Small intestine (tissue), 7 donors: ENCODE data around the gene C3orf20. TPM values are rescaled to one million over a fixed set of nuclear protein-coding genes. Genes with fewer than 3 reads are reported as not detected.
"Not testable (repeated sequence)": the region's sequence is repeated elsewhere in the genome, so short reads cannot be mapped to it uniquely, and the experiment has no call there.

ENCODE experiments used
- DNase-seq, 2 donors: peaks; one replicate each; pipeline versions ENCODE4 v3.0.0 to v3.0.0-alpha.2; 2013
- FAIRE-seq: peaks from 2 replicates; lab custom pipeline; 2012; peaks lifted over from hg19 to GRCh38; lab: Jason Lieb, UNC
- H3K27ac ChIP-seq, 3 donors: one replicate each; pipeline ENCODE4 v1.5.1; 2013; ENCODE audit warnings: low read length in 2 of 3, mild to moderate bottlenecking in 2 of 3, control low read depth in 1 of 3, inconsistent platforms in 1 of 3, low read depth in 1 of 3, moderate library complexity in 1 of 3
- H3K27me3 ChIP-seq, 3 donors: one replicate each; pipeline ENCODE4 v1.6.1; 2013; ENCODE audit warnings: low read length in 3 of 3, inconsistent platforms in 1 of 3; ENCODE audit not compliant: control insufficient read depth in 3 of 3, insufficient read depth in 3 of 3
- H3K36me3 ChIP-seq, 3 donors: one replicate each; pipeline ENCODE4 v1.6.1; 2013; ENCODE audit warnings: low read length in 3 of 3, inconsistent platforms in 1 of 3, low read depth in 1 of 3, mild to moderate bottlenecking in 1 of 3, moderate library complexity in 1 of 3; ENCODE audit not compliant: control insufficient read depth in 3 of 3, insufficient read depth in 2 of 3
- H3K4me1 ChIP-seq, 3 donors: one replicate each; pipeline ENCODE4 v1.6.1; 2013; ENCODE audit warnings: low read length in 2 of 3, inconsistent platforms in 1 of 3, low read depth in 1 of 3, mild to moderate bottlenecking in 1 of 3, moderate library complexity in 1 of 3; ENCODE audit not compliant: control insufficient read depth in 3 of 3, insufficient read depth in 2 of 3
- H3K4me3 ChIP-seq, 3 donors: one replicate each; pipeline ENCODE4 v1.5.1; 2013; ENCODE audit warnings: low read length in 3 of 3, control low read depth in 1 of 3, inconsistent platforms in 1 of 3, low read depth in 1 of 3, mild to moderate bottlenecking in 1 of 3, moderate library complexity in 1 of 3
- H3K9me3 ChIP-seq, 2 donors: one replicate each; pipeline ENCODE4 v1.6.1; 2013; ENCODE audit warnings: low read depth in 1 of 2, low read length in 1 of 2; ENCODE audit not compliant: control insufficient read depth in 2 of 2, insufficient read depth in 1 of 2
- WGBS, 3 donors: extraction: QIAGEN DNeasy Blood & Tissue Kit; methylation state at CpG; one replicate each; pipeline ENCODE4 v1.1.7; 2013; 5-methylcytosine and 5-hydroxymethylcytosine counted together
- polyA plus RNA-seq, 4 donors: library from polyadenylated mRNA; stranded (reverse) in 3 of 4; unstranded in 1 of 4; fragments of 200-250 nt in 3 of 4; fragments of 120-200 nt in 1 of 4; gene quantifications; one replicate each; pipeline versions ENCODE4 v1.2.1 to v1.2.3, GENCODE V29; 2013
- donor health status: healthy with polysubstance abuse.
- donor health status: control.
- donor health status: control.
- donor health status: Bipolar disorder and iron deficiency.
- donor health status: healthy.

C3orf20 gene
- polyA plus RNA-seq, 4 donors = 0.01 to 0.07 TPM; not detected in 2

DNA sequence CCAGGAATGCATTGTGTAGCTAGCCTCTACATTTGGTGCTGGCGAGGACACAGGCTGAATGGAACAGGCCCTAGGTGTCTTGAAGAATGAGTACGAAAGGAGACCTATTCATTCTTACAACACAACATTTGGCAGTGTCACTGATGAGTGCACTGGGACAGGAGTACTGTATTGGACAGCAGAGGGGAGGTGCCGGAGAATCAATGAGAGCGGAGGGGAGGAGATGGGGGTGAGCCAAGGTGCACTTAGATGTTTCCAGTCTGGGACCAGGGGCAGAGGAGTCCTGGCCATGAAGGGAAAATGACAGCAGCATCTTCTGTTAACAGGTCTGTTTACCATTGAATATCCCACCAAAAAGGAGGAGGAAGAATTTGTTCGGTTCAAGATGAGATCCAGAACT is 53.2 kb downstream of the C3orf20 start:
- Histone ChIP-seq H3K27ac (no peak overlapping the region), H3K36me3 (no peaks in the 10 kb centered on the region), H3K4me1 (peaks cover 0 to 2% (median 0%) of the 10 kb centered on the region in 3 donors), H3K27me3 (no peaks in the 10 kb centered on the region), H3K4me3 (no peak overlapping the region), H3K9me3 (no peaks in the 10 kb centered on the region)
- DNase-seq (no peak), FAIRE-seq (no peak)
- 94 to 95% (median 95%) methylated on average over 5 of the region's 5 CpGs for WGBS, 3 donors

DNA sequence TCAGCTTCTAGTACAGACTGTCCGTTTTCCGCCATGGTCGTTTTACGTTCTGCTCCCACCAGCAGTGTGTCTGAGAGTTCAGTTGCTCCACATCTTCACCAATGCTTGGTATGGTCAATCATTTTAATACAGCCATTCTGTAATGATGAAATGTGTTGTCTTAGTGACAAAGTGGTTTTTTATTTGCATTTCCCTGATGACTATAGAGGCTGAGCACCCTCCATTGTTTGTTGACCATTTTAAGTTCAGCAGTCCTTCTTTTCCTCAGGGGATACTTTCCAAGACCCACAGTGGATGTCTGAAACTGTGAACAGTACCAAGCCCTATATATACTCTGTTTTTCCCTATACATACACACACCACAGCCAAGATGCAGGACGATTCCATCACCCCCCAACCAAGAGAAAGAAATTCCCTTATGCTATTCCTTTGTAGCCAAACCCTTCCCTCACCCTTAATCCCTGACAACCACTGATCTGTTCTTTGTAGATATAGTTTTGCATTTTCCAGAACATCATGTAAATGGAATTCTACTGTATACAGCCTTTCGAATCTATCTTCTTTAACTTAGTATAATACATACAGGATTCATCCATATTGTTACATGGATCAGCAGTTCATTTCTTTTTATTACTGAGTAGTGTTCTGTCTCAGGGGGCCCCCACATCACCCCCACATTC is 55.9 kb downstream of the C3orf20 start:
- Histone ChIP-seq H3K9me3 (no peaks in the 10 kb centered on the region), H3K27ac (no peak overlapping the region), H3K36me3 (no peaks in the 10 kb centered on the region), H3K27me3 (no peaks in the 10 kb centered on the region), H3K4me3 (no peak overlapping the region), H3K4me1 (peaks cover 0 to 2% (median 0%) of the 10 kb centered on the region in 3 donors)
- DNase-seq (no peak), FAIRE-seq (no peak)
- 89 to 93% (median 90%) methylated on average over 6 of the region's 6 CpGs for WGBS, 3 donors

DNA sequence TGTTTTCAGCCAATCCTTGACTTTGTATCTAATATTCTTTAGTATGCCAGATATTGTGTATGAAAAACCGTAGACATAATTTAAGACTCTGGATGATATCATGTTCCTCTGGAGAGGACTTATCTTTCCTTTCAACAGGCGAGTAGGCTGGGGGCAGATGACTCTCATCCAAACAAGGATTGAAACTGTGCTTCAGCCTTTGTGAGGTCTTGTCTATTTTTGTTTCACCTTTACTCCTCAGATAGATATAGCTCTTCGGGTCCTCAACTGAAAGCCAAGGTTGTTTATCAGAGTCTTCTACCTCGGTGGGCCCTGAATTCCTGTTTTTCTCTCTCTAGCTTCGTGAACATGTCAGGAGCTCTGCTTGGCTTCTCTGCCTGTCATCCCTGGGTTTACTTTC is 66.0 kb downstream of the C3orf20 start:
- no peaks in the 10 kb centered on the region for H3K27me3 ChIP-seq
- no peak for FAIRE-seq

DNA sequence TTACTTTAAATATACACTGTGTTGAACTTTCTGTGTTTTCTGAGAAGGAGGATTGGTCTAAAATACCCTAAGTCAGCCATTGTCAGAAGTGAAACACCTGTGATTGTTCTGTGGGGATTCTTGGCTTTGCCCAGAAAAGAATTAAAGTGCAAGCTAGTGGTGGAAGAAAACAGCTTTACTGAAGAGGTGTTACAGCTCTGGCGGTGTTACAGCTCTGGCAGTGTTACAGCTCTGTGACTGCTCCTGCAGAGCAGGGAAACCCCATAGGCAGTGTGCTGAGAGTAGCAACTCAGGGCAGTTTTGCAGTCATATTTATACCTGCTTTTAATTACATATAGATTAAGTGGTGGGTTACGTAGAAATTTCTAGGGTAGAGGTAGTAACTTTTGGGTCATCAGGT is 66.6 kb downstream of the C3orf20 start:
- no peaks in the 10 kb centered on the region for H3K27me3 ChIP-seq
- H3K4me3 ChIP-seq = no peak overlapping the region
- no peak overlapping the region for H3K27ac ChIP-seq
- FAIRE-seq = no peak
- DNase-seq = no peak
- WGBS, 3 donors = 80 to 88% (median 81%) methylated on average over 2 of the region's 2 CpGs
- H3K36me3 ChIP-seq = no peaks in the 10 kb centered on the region
- no peaks in the 10 kb centered on the region for H3K4me1 ChIP-seq
- H3K9me3 ChIP-seq = peaks cover 0 to 2% of the 10 kb centered on the region in 2 donors

More for the DNA sequence above, 66.0 kb downstream of the C3orf20 start:
- no peak overlapping the region for H3K4me3 ChIP-seq
- H3K27ac ChIP-seq = no peak overlapping the region
- no peaks in the 10 kb centered on the region for H3K4me1 ChIP-seq
- DNase-seq = no peak
- WGBS, 3 donors = 67 to 75% (median 74%) methylated on average over 5 of the region's 5 CpGs
- H3K36me3 ChIP-seq = no peaks in the 10 kb centered on the region
- peaks cover 0 to 2% of the 10 kb centered on the region in 2 donors for H3K9me3 ChIP-seq

DNA sequence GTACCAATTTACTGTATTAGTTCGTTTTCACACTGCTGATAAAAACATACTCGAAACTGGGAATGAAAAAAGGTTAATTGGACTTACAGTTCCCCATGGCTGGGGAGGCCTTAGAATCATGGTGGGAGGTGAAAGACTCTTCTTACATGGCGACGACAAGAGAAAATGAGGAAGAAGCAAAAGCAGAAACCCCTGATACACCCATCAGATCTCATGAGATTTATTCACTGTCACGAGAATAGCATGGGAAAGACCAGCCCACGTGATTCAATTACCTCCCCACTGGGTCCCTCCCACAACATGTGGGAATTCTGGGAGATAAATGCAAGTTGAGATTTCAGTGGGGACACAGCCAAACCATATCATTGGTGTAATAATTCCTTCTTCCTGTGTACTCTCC is 69.6 kb downstream of the C3orf20 start:
- no peak overlapping the region for H3K4me3 ChIP-seq
- 70 to 72% (median 71%) methylated on average over 6 of the region's 6 CpGs for WGBS, 3 donors
- H3K36me3 ChIP-seq = no peaks in the 10 kb centered on the region
- peaks cover 0 to 2% of the 10 kb centered on the region in 2 donors for H3K9me3 ChIP-seq
- DNase-seq (no peak), FAIRE-seq (no peak)
- no peaks in the 10 kb centered on the region for H3K4me1 ChIP-seq
- H3K27ac ChIP-seq = no peak overlapping the region
- H3K27me3 ChIP-seq = no peaks in the 10 kb centered on the region

DNA sequence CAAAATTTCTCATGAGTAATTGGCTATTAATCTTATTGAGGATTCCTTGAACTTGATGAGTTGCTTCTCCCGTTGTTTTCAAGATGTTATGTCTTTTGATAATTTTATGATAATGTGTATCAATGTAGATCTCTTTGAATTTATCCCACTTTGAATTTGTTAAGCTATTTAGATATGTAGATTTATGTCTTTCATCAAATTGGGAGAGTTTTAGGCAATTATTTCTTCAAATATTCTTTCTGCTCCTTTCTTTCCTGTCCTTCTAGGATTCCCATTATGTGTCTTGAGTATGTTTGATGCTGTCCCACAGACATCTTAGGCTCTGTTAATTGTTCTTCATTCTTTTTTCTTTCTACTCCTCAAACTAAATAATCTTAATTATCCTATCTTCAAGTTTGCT is 75.7 kb downstream of the C3orf20 start:
- Histone ChIP-seq H3K27me3 (no peaks in the 10 kb centered on the region), H3K4me3 (no peak overlapping the region), H3K4me1 (no peaks in the 10 kb centered on the region), H3K36me3 (no peaks in the 10 kb centered on the region), H3K27ac (no peak overlapping the region), H3K9me3 (peaks cover 0 to 10% of the 10 kb centered on the region in 2 donors)
- FAIRE-seq = no peak
- no peak for DNase-seq
- 76 to 84% (median 83%) methylated on average over 1 of the region's 1 CpG for WGBS, 3 donors

DNA sequence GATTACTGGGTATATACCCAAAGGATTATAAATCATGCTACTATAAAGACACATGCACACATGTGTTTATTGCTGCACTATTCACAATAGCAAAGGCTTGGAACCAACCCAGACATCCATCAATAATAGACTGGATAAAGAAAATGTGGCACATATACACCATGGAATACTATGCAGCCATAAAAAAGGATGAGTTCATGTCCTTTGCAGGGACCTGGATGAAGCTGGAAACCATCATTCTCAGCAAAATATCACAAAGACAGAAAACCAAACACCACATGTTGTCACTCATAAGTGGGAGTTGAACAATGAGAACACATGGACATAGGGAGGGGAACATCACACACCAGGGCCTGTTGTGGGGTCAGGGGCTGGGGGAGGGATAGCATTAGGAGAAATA is 78.0 kb downstream of the C3orf20 start:
- H3K9me3 ChIP-seq, DNase-seq, H3K36me3 ChIP-seq, H3K4me3 ChIP-seq, FAIRE-seq, H3K27me3 ChIP-seq, H3K27ac ChIP-seq, H3K4me1 ChIP-seq: not testable (repeated sequence)

DNA sequence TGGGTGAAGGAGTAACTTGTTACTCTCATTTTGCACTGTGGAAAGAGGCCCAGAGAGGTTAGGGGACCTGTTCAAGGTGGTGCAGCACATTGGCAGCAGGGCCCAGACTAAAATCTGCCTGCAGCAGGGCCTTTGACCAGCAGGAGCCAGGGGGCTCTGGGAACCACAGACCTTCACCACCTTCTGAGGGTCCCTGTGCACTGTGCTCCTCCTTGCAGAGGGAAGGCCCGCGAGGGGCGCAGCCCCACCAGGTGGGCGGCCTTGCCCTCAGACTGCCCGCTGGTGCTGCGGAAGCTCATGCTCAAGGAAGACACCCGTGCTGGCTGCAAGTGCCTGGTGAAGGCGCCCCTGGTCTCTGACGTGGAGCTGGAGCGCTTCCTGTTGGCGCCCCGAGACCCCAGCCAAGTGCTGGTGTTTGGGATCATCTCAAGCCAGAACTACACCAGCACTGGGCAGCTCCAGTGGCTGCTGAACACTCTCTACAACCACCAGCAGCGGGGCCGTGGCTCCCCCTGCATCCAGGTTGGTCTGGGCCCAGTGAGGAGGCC is 82.3 kb downstream of the C3orf20 start:
- no peak for DNase-seq
- Histone ChIP-seq H3K27ac (no peak overlapping the region), H3K27me3 (no peaks in the 10 kb centered on the region), H3K4me1 (no peaks in the 10 kb centered on the region), H3K4me3 (no peak overlapping the region), H3K9me3 (no peaks in the 10 kb centered on the region), H3K36me3 (no peaks in the 10 kb centered on the region)
- no peak for FAIRE-seq
- 91 to 97% (median 91%) methylated on average over 14 of the region's 14 CpGs for WGBS, 3 donors

DNA sequence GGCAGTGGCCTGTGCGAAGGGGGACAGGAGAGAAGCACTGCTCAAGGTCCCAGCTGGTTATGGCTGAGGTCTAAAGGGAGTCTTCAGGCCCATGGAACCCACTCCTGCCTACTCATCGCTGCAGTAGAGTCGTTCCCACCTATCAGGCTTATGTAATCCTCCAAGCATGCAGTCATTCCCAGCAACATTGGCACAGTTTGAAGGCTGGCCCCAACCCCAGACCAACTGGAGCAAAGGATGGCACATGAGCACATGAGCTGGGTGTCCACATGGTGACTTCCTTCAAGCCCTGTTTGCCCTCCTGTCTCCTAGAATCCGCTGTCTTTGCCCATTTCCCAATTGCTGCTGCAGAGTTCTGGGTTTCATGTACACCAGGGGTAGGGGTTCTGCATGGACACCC is 83.4 kb downstream of the C3orf20 start:
- DNase-seq (no peak), FAIRE-seq (no peak)
- WGBS, 3 donors = 80 to 90% (median 82%) methylated on average over 4 of the region's 4 CpGs
- Histone ChIP-seq H3K4me3 (no peak overlapping the region), H3K27me3 (no peaks in the 10 kb centered on the region), H3K27ac (no peak overlapping the region), H3K4me1 (no peaks in the 10 kb centered on the region), H3K9me3 (no peaks in the 10 kb centered on the region), H3K36me3 (no peaks in the 10 kb centered on the region)
